ENCODE results near the gene C1QB.

- TF ChIP-seq TAF1 (IDR thresholded peaks at IDR 0.05; ENCODE audit: low read depth, low read length) (no peak), POLR2AphosphoS5 (IDR thresholded peaks at IDR 0.05; ENCODE audit: low read depth, low read length) (no peak), POLR2A (IDR thresholded peaks at IDR 0.05; ENCODE audit: low read depth, low read length) (no peak), PAX5 (IDR thresholded peaks at IDR 0.05; ENCODE audit: insufficient read depth, low read length, severe bottlenecking) (no peak), SPI1 (IDR thresholded peaks at IDR 0.05; ENCODE audit: low read depth, low read length) (no peak), POU2F2 (IDR thresholded peaks at IDR 0.05; ENCODE audit: low read depth, low read length) (no peak)
Measured at GRCh38 chr1:22699681-22700520, 46.9 kb downstream of the C1QB start.
